ENCODE measurements around the gene PRKAB1. TPM values are rescaled to one million over a fixed set of nuclear protein-coding genes. Genes with fewer than 3 reads are reported as not detected.

The PRKAB1 gene
- total and polyA plus RNA-seq, 12 donors, result 21.5 to 75.8 (median 30.8) TPM

- TF ChIP-seq POLR2A (IDR thresholded peaks at IDR 0.05) (no peak), CTCF (IDR thresholded peaks at IDR 0.05) (no peak)
- peaks cover 0 to 25% of the 10 kb centered on the region in 2 donors for H3K4me1 ChIP-seq (replicated peaks in 1 of 2)
- H3K27me3 ChIP-seq, result no peaks in the 10 kb centered on the region
- peaks cover 0 to 92% of the 10 kb centered on the region in 2 donors for H3K36me3 ChIP-seq (replicated peaks in 1 of 2)
- no peaks in the 10 kb centered on the region for H3K9me3 ChIP-seq (replicated peaks in 1 of 3)
- no peak overlapping the region for H3K4me3 ChIP-seq
- H3K27ac ChIP-seq, result peak overlapping the region in 3 of 5 donors; percentile 17 to 86 (median 42)
- intact Hi-C loops (cut with DNase I), result no loop called here
- 82 to 89% (median 87%) methylated on average over 9 of the region's 9 CpGs for WGBS, 4 donors
- peak in 1 of 7 donors; percentile 18 for DNase-seq
Observed at GRCh38 chr12:119676022-119676421, 8.1 kb downstream of the PRKAB1 start.

- peak in 1 of 7 donors; percentile 46 for DNase-seq
- WGBS, 4 donors, result 89 to 95% (median 92%) methylated on average over 13 of the region's 13 CpGs
- Histone ChIP-seq H3K4me1 (replicated peaks in 1 of 2) (peaks cover 0 to 26% of the 10 kb centered on the region in 2 donors), H3K9me3 (replicated peaks in 1 of 3) (no peaks in the 10 kb centered on the region), H3K4me3 (no peak overlapping the region), H3K36me3 (replicated peaks in 1 of 2) (peaks cover 0 to 97% of the 10 kb centered on the region in 2 donors), H3K27me3 (no peaks in the 10 kb centered on the region), H3K27ac (peak overlapping the region in 2 of 5 donors; percentile 42 to 86)
- intact Hi-C loops (cut with DNase I), result no loop called here
- no peak for TF ChIP-seq CTCF (IDR thresholded peaks at IDR 0.05)
- no peak for TF ChIP-seq POLR2A (IDR thresholded peaks at IDR 0.05)
Observed at GRCh38 chr12:119676573-119676972, 8.6 kb downstream of the PRKAB1 start.

GRCh38 chr12:119678459-119678858 lies 10.5 kb downstream of the PRKAB1 start:
- Histone ChIP-seq H3K36me3 (replicated peaks in 1 of 2) (peaks cover 0 to 85% of the 10 kb centered on the region in 2 donors), H3K9me3 (replicated peaks in 1 of 3) (no peaks in the 10 kb centered on the region), H3K4me1 (replicated peaks in 1 of 2) (peaks cover 10 to 35% of the 10 kb centered on the region in 2 donors), H3K4me3 (no peak overlapping the region), H3K27me3 (no peaks in the 10 kb centered on the region), H3K27ac (no peak overlapping the region)
- TF ChIP-seq CTCF (IDR thresholded peaks at IDR 0.05) (no peak), POLR2A (IDR thresholded peaks at IDR 0.05) (no peak)
- intact Hi-C loops (cut with DNase I), result no loop called here
- DNase-seq, result peak in 1 of 7 donors; percentile 9
- 88 to 94% (median 90%) methylated on average over 7 of the region's 7 CpGs for WGBS, 4 donors

GRCh38 chr12:119679081-119679480 lies 11.1 kb downstream of the PRKAB1 start:
- H3K27ac ChIP-seq, result no peak overlapping the region
- H3K27me3 ChIP-seq, result no peaks in the 10 kb centered on the region
- peaks cover 10 to 37% of the 10 kb centered on the region in 2 donors for H3K4me1 ChIP-seq (replicated peaks in 1 of 2)
- H3K9me3 ChIP-seq (replicated peaks in 1 of 3), result no peaks in the 10 kb centered on the region
- intact Hi-C loops (cut with DNase I), result no loop called here
- 84 to 94% (median 91%) methylated on average over 5 of the region's 5 CpGs for WGBS, 4 donors
- TF ChIP-seq CTCF (IDR thresholded peaks at IDR 0.05) (no peak), POLR2A (IDR thresholded peaks at IDR 0.05) (no peak)
- peak in 1 of 7 donors; percentile 42 for DNase-seq
- no peak overlapping the region for H3K4me3 ChIP-seq
- peaks cover 0 to 79% of the 10 kb centered on the region in 2 donors for H3K36me3 ChIP-seq (replicated peaks in 1 of 2)

Data from adrenal gland (tissue), 12 donors.